Lung (tissue), 12 donors: ENCODE data around the gene PSME2. TPM values are rescaled to one million over a fixed set of nuclear protein-coding genes. Genes with fewer than 3 reads are reported as not detected.
A peak's percentile ranks its signal among the peaks of the same experiment; 100 is the strongest.

Source experiments
- ATAC-seq: fragments of 200-7000 bp; cut with Tn5 transposase; one replicate; pipeline ENCODE4 v1.9.1; 2020; ENCODE audit warnings: moderate number of reproducible peaks; ENCODE audit not compliant: insufficient read depth, low FRiP score
- DNase-seq, 3 donors: peaks; one replicate each; pipeline ENCODE4 v3.0.0-alpha.2; 2013 to 2017
- H3K27ac ChIP-seq, 2 donors: one replicate each; pipeline ENCODE4 v1.5.1; 2013; ENCODE audit warnings: mild to moderate bottlenecking in 2 of 2, moderate library complexity in 2 of 2, control low read depth in 1 of 2, inconsistent platforms in 1 of 2, low read depth in 1 of 2, low read length in 1 of 2
- H3K27me3 ChIP-seq, 3 donors: one replicate each; pipeline ENCODE4 v1.5.1; 2013; ENCODE audit warnings: low read length in 2 of 3; ENCODE audit not compliant: control insufficient read depth in 3 of 3, insufficient read depth in 3 of 3
- H3K36me3 ChIP-seq, 4 donors: one replicate each; pipeline ENCODE4 v1.5.1; 2013; ENCODE audit warnings: low read length in 4 of 4, mild to moderate bottlenecking in 1 of 4, moderate library complexity in 1 of 4; ENCODE audit not compliant: control insufficient read depth in 4 of 4, insufficient read depth in 4 of 4
- H3K4me1 ChIP-seq, 5 donors: one replicate each; pipeline ENCODE4 v1.5.1; 2013; ENCODE audit warnings: low read length in 5 of 5, mild to moderate bottlenecking in 2 of 5, moderate library complexity in 1 of 5; ENCODE audit not compliant: control insufficient read depth in 5 of 5, insufficient read depth in 5 of 5
- H3K4me3 ChIP-seq: one replicate; pipeline ENCODE4 v1.5.1; 2013; ENCODE audit warnings: mild to moderate bottlenecking, control low read depth, moderate library complexity
- H3K9ac ChIP-seq, 2 donors: one replicate each; pipeline ENCODE4 v1.5.1; 2013; ENCODE audit warnings: low read length in 2 of 2, control low read depth in 1 of 2; ENCODE audit not compliant: insufficient read depth in 1 of 2
- H3K9me3 ChIP-seq, 4 donors: one replicate each; pipeline ENCODE4 v1.5.1; 2013; ENCODE audit warnings: low read length in 3 of 4, mild to moderate bottlenecking in 1 of 4, moderate library complexity in 1 of 4; ENCODE audit not compliant: control insufficient read depth in 4 of 4, insufficient read depth in 3 of 4
- CTCF ChIP-seq: IDR thresholded peaks from 2 replicates; pipeline ENCODE4 v1.5.1; 2012; ENCODE audit warnings: mild to moderate bottlenecking; ENCODE audit errors: control extremely low read depth, extremely low read depth
- WGBS, 2 donors: extraction: QIAGEN DNeasy Blood & Tissue Kit; methylation state at CpG; one replicate each; pipeline ENCODE4 v1.1.7; 2013; 5-methylcytosine and 5-hydroxymethylcytosine counted together
- polyA plus RNA-seq, 2 donors: library from polyadenylated mRNA; stranded (reverse); fragments of 200-250 nt; gene quantifications; one replicate each; pipeline ENCODE4 v1.2.1, GENCODE V29; 2013
- total RNA-seq, 2 donors: library from RNA; depleted of rRNA in 1 of 2; stranded (reverse); fragments of >200 nt in 1 of 2; gene quantifications; one replicate each; pipeline ENCODE4 v1.2.1, GENCODE V29; 2014 to 2021
- donor health status: control.
- donor health status: control.
- donor health status: Bipolar disorder and iron deficiency.
- donor health status: healthy.
- donor health status: DM: yes; HTN: yes; CAD: no.

The PSME2 gene
- total and polyA plus RNA-seq, 4 donors, result 89.1 to 328 (median 230) TPM

GRCh38 chr14:24130380-24130716 lies 16.1 kb downstream of the PSME2 start, which contains the start of gene FITM1:
FITM1 (plus strand) TSS chr14:24130659; CDS start chr14:24131564, 905 bp downstream.
- 75 to 92% methylated on average over 5 of the region's 5 CpGs for WGBS, 2 donors
- no peak for TF ChIP-seq CTCF
- H3K4me1 ChIP-seq, result peaks cover 0 to 6% (median 4%) of the 10 kb centered on the region in 5 donors
- peak within 1 kb of the TSS; percentile 81 to 93 for H3K27ac ChIP-seq
- H3K36me3 ChIP-seq, result no peaks in the 10 kb centered on the region
- no peak for DNase-seq
- H3K9me3 ChIP-seq, result no peaks in the 10 kb centered on the region
- no peak within 1 kb of the TSS for H3K4me3 ChIP-seq
- no peaks in the 10 kb centered on the region for H3K27me3 ChIP-seq
- no peak for ATAC-seq
- no peak within 1 kb of the TSS for H3K9ac ChIP-seq

GRCh38 chr14:24129410-24129998 lies 16.9 kb downstream of the PSME2 start:
- WGBS, 2 donors, result 96 to 99% methylated on average over 8 of the region's 8 CpGs
- no peak for DNase-seq
- ATAC-seq, result no peak
- H3K4me3 ChIP-seq, result no peak overlapping the region
- no peaks in the 10 kb centered on the region for H3K9me3 ChIP-seq
- TF ChIP-seq CTCF, result no peak
- H3K4me1 ChIP-seq, result peaks cover 0 to 5% (median 4%) of the 10 kb centered on the region in 5 donors
- H3K27ac ChIP-seq, result no peak overlapping the region
- no peaks in the 10 kb centered on the region for H3K27me3 ChIP-seq
- peaks cover 0 to under 1% (median 0%) of the 10 kb centered on the region in 4 donors for H3K36me3 ChIP-seq
- H3K9ac ChIP-seq, result no peak overlapping the region

GRCh38 chr14:24127673-24128072 lies 18.7 kb downstream of the PSME2 start:
- ATAC-seq (no peak), DNase-seq (no peak)
- H3K27ac ChIP-seq, result no peak overlapping the region
- peaks cover 0 to 5% (median 4%) of the 10 kb centered on the region in 5 donors for H3K4me1 ChIP-seq
- no peaks in the 10 kb centered on the region for H3K27me3 ChIP-seq
- H3K36me3 ChIP-seq, result peaks cover 0 to 14% (median 5%) of the 10 kb centered on the region in 4 donors
- no peak overlapping the region for H3K4me3 ChIP-seq
- no peak overlapping the region for H3K9ac ChIP-seq
- no peak for TF ChIP-seq CTCF
- no peaks in the 10 kb centered on the region for H3K9me3 ChIP-seq
- WGBS, 2 donors, result 93 to 94% methylated on average over 2 of the region's 2 CpGs

DNA sequence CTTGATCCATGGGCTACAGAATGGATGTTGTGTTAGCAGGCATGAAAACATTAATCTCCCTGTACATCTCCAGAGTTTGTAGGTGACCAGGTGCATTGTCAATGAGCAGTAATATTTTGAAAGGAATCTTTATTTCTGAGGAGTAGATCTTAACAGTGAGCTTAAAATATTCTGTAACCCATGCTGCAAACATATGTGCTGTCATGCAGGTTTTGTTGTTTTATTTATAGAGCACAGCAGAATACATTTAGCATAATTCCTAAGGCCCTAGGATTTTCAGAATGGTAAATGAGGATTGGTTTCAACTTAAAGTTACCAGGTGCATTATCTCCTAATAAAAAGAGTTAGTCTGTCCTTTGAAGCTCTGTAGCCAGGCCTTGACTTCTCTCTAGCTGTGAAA lies 19.5 kb downstream of the PSME2 start:
- peaks cover 0 to 5% (median 4%) of the 10 kb centered on the region in 5 donors for H3K4me1 ChIP-seq
- H3K27ac ChIP-seq, result no peak overlapping the region
- no peak for TF ChIP-seq CTCF
- no peak overlapping the region for H3K9ac ChIP-seq
- H3K4me3 ChIP-seq, result no peak overlapping the region
- DNase-seq (no peak), ATAC-seq (no peak)
- H3K27me3 ChIP-seq, result no peaks in the 10 kb centered on the region
- H3K9me3 ChIP-seq, result no peaks in the 10 kb centered on the region
- peaks cover 3 to 17% (median 7%) of the 10 kb centered on the region in 4 donors for H3K36me3 ChIP-seq
